ENCODE data around the gene ST6GAL1. TPM values are rescaled to one million over a fixed set of nuclear protein-coding genes. Genes with fewer than 3 reads are reported as not detected.
"Not testable (repeated sequence)": the region's sequence is repeated elsewhere in the genome, so short reads cannot be mapped to it uniquely, and the experiment has no call there.

The ST6GAL1 gene
- total RNA-seq, 1 donor = 3.3 TPM

DNA sequence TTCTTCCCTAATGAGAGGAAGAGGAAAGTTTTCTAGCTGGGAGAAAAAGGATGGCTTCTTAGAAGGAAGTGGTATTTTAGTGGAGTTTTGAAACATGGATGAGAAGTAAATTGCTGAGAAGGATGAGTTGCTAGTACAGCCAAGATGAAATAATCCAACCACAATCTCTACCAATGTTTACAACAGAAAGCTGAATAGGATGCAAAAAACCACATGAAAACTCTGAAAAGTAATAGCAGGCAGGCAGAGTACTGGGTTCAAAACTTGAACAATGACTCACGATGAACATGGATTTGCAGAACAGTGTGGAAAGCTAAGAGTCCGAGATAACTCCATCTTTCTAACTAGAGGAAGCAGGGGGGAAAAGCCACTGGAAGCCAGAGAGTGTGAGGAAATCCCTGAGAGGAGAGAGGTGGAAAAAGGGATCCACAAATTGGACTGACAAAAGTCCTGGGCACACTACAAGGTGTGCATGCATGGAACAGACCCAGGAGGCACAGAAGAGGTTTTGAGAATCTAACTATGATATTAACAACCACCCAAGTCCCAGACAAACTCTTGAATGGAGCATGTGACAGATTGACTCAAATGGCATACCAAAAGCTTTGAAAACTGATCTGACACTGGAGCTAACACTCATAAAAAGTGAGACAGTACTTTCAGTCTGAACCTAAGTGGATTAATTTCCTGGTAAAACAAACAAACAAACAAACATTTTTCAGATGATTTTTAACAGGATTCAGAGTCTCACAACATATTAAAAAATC is 76.7 kb downstream of the ST6GAL1 start:
- no peak overlapping the region for H3K4me3 ChIP-seq (ENCODE audit: low read depth, low read length)
- TF ChIP-seq, protein P1, sequence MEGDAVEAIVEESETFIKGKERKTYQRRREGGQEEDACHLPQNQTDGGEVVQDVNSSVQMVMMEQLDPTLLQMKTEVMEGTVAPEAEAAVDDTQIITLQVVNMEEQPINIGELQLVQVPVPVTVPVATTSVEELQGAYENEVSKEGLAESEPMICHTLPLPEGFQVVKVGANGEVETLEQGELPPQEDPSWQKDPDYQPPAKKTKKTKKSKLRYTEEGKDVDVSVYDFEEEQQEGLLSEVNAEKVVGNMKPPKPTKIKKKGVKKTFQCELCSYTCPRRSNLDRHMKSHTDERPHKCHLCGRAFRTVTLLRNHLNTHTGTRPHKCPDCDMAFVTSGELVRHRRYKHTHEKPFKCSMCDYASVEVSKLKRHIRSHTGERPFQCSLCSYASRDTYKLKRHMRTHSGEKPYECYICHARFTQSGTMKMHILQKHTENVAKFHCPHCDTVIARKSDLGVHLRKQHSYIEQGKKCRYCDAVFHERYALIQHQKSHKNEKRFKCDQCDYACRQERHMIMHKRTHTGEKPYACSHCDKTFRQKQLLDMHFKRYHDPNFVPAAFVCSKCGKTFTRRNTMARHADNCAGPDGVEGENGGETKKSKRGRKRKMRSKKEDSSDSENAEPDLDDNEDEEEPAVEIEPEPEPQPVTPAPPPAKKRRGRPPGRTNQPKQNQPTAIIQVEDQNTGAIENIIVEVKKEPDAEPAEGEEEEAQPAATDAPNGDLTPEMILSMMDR (IDR thresholded peaks at IDR 0.05; ENCODE audit: insufficient read depth, low read length) = no peak
- peak; percentile 40 for DNase-seq (ENCODE audit: low read depth)

DNA sequence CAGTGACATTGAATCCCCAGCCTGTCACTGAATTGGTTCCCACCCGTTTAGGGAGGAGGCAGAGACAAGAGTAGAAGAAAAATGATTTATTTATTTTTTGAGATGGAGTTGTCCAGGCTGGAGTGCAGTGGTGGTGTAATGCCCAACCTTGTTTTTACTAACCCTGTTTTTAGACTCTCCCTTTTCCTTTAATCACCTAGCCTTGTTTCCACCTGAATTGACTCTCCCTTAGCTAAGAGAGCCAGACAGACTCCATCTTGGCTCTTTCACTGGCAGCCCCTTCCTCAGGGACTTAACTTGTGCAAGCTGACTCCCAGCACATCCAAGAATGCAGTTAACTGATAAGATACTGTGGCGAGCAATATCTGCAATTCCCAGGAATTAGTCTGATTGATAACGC is 80.1 kb downstream of the ST6GAL1 start:
- H3K4me3 ChIP-seq (ENCODE audit: low read depth, low read length) = not testable (repeated sequence)

DNA sequence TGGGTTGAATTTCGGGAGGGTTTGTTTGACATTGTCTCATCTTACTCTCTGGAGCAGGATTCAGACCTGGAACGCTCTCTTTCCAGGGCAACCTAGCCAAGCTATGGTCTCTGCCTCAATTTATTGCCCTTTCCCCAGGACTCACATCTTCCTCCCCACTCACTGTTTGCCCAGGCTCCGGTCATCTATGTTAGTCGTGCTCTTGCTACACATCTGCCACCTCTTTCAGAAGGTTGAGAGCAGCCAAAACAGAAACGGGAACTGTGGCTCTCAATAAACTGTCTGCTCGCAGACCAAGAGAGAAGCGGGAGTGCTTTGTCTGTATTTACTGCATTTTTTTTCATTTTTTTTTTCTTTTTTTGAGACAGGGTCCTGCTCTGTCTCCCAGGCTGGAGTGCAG is 81.6 kb downstream of the ST6GAL1 start:
- TF ChIP-seq, protein P1 (IDR thresholded peaks at IDR 0.05; ENCODE audit: insufficient read depth, low read length) = no peak
- no peak overlapping the region for H3K4me3 ChIP-seq (ENCODE audit: low read depth, low read length)
- no peak for DNase-seq (ENCODE audit: low read depth)

More for the DNA sequence above, 80.1 kb downstream of the ST6GAL1 start:
- DNase-seq (ENCODE audit: low read depth) = not testable (repeated sequence)

DNA sequence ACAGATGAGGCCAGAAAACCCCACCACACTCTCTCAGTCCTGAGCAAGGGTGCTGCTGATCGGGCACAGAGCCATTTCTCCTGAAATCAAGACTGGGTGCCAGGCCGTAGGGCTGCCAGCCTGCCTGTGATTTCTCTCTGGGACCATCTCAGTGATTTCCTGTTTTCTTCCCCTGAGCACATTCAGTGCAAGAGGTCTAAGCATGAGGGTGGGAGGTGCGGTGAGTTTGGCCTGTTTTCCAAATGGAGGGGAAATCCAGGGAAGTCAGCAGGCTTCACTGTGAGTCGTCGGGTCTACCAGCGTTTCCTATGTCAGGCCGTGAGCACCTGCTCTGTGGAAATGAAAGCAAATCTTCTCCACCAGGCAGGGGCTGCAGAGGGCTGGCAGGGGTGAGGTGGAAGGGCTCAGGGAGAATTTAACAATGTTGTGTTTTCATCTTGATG is 82.3 kb downstream of the ST6GAL1 start:
- no peak for DNase-seq (ENCODE audit: low read depth)
- no peak overlapping the region for H3K4me3 ChIP-seq (ENCODE audit: low read depth, low read length)
- TF ChIP-seq, protein P1 (IDR thresholded peaks at IDR 0.05; ENCODE audit: insufficient read depth, low read length) = no peak

DNA sequence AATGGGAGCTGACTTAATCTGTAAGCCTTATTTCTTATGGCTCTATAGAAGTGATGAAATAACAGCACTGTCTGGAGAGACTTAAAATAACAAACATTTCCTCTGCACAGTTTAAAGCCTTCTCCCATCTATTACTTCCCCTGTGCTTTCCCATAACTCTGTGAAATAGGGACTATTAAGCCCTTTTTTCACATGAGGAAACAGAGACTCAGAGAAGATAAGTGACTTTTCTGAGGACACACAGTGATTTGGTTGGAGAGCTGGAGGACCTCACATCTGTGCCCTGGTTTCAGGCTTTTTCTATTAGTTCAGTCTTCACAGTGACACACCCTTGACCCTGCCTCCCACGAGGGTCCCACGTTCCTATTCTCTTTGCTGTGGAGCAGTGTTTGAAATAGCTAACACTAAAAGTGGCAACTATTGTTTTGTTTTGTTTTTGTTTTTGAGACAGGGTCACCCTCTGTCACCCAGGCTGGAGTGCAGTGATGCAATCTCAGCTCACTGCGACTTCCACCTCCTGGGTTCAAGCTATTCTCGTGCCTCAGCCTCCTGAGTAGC is 82.9 kb downstream of the ST6GAL1 start:
- peak; percentile 46 for DNase-seq (ENCODE audit: low read depth)
- TF ChIP-seq, protein P1 (IDR thresholded peaks at IDR 0.05; ENCODE audit: insufficient read depth, low read length) = no peak
- H3K4me3 ChIP-seq (ENCODE audit: low read depth, low read length) = no peak overlapping the region

DNA sequence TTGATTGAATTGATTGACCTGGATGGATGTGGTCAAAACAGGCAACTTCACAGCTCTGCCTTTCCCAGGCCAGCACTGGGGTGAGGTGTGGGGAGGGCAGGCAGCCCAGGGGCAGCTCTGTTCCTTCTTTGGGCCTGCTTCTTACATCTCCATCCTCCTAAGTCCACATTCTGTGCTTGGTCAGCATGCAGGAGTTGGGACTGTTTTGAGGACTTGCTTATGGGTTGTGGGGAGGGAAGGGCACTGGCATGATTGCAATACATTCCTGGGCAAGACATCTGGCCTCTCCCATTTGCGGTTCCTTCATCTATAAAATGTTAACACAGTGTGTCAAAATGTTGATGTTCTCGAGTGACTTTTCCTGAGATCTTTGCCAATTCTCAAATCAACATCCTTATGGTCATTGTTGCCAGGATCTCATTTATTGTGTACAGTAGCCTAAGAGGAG is 84.1 kb downstream of the ST6GAL1 start:
- no peak overlapping the region for H3K4me3 ChIP-seq (ENCODE audit: low read depth, low read length)
- TF ChIP-seq, protein P1 (IDR thresholded peaks at IDR 0.05; ENCODE audit: insufficient read depth, low read length) = no peak
- DNase-seq (ENCODE audit: low read depth) = peak; percentile 25

DNA sequence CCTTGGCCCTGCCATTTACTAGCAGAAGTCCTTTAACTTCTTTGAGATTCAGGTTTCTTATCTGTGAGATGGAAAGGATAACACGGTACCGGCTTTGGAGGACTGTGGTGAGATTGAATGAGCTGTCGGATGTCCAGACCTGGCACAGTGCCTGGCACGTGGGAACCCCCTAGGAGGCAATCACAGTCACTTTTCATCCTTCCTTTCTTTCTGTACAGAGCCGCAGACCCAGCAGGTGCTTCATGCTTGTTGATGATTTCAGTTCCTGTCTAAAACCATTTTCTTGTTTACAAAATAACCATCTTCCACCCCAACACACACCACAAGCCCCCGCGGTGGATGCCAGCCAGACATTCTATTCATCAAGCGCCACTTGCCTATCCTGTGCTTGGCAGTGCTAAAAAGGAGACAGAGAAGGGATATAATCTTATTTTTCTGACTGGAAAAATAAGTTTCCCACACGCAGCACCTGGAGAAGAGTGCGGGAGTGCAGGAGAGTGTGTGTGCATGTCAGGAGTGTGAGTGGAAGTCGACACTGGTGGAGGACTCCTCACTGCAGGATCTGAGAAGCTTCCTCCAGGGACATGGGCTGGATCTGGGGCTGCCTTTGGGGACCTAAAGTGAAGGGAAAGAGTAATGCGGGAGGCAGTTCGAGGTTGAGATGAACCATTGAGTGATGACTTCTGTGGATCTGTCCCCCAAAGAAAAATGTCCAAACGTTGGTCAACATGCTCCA is 85.7 kb downstream of the ST6GAL1 start:
- TF ChIP-seq, protein P1 (IDR thresholded peaks at IDR 0.05; ENCODE audit: insufficient read depth, low read length) = no peak
- H3K4me3 ChIP-seq (ENCODE audit: low read depth, low read length) = no peak overlapping the region
- no peak for DNase-seq (ENCODE audit: low read depth)
